ENCODE measurements around the gene RAB13.

RAB13 gene

DNA sequence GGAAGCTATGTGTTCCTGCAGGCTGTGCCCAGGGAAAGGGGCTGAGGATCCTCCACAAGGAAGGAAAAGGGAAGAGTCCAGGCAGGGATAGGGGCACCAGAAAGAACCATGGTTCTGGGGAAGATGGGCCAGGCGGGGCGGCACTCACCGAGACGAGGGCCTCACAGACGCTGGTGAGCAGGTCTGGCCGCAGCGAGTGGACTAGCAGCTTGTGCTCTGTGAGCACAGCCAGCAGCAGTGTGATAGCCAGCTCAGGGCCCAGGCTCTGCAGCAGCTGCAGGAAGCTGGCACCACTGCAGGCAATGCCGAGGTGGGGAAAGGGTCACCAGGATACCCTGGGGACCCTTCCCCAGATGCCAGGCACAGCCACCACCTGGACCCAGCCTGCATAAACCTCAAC, 45.4 kb downstream of the RAB13 start:
- Histone ChIP-seq H2BK15ac (replicated peaks; ENCODE audit: low read depth) (no peak overlapping the region), H3K27ac (ENCODE audit: low read depth, low read length) (no peak overlapping the region), H3K23ac (ENCODE audit: low read length) (no peak overlapping the region), H4K8ac (ENCODE audit: low read depth, low read length) (no peak overlapping the region), H3K56ac (ENCODE audit: low read length) (no peak overlapping the region), H3K4me2 (ENCODE audit: low read length) (no peak overlapping the region), H3K79me2 (ENCODE audit: control insufficient read depth, insufficient read depth, low read length) (peaks cover 8% of the 10 kb centered on the region), H3K4ac (ENCODE audit: low read depth, low read length) (no peak overlapping the region), H3K9ac (ENCODE audit: low read length) (no peak overlapping the region), H4K5ac (ENCODE audit: low read length) (no peak overlapping the region), H3K18ac (ENCODE audit: low read length) (no peak overlapping the region), H3K36me3 (ENCODE audit: control insufficient read depth, insufficient read depth, low read length) (peaks cover 15% of the 10 kb centered on the region), H2AK5ac (ENCODE audit: low read length) (no peak overlapping the region), H3K4me1 (ENCODE audit: control insufficient read depth, low read depth, low read length) (no peaks in the 10 kb centered on the region), H2BK5ac (ENCODE audit: low read length) (no peak overlapping the region), H3K27me3 (ENCODE audit: insufficient read depth, low read length, poor library complexity) (no peaks in the 10 kb centered on the region), H2BK120ac (ENCODE audit: low read depth, low read length) (no peak overlapping the region), H3K79me1 (ENCODE audit: low read length) (peaks cover 14% of the 10 kb centered on the region), H3K4me3 (ENCODE audit: low read length) (no peak overlapping the region)
- DNase-seq, result no peak
- WGBS (ENCODE audit: extremely low coverage, insufficient coverage, low lambda C conversion rate), result no CpG with 5 or more reads among the region's 8 CpGs

DNA sequence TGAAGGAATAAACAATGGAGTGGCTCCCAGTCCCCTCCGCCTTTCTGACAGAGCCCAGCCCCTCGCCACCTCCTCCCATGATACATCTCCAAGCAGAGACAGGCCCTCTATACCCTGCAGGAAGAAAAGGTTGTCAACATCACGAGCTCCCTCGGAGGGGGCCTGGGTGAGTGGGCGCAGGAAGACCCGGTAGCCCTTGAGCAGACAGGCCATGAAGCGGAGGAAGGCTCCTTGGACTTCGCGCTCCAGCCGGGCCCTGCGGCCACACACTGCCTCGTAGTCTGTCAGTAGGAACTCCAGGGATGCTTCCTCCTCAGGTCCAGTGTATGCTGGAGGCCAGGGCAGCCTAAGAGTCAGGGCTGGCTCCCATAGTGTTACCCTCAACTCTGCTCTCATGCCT, 46.7 kb downstream of the RAB13 start:
- H3K27ac ChIP-seq (ENCODE audit: low read depth, low read length), result no peak overlapping the region
- H4K5ac ChIP-seq (ENCODE audit: low read length), result no peak overlapping the region
- peaks cover 4% of the 10 kb centered on the region for H3K79me1 ChIP-seq (ENCODE audit: low read length)
- no peak overlapping the region for H3K23ac ChIP-seq (ENCODE audit: low read length)
- H4K8ac ChIP-seq (ENCODE audit: low read depth, low read length), result no peak overlapping the region
- no peaks in the 10 kb centered on the region for H3K4me1 ChIP-seq (ENCODE audit: control insufficient read depth, low read depth, low read length)
- H2BK120ac ChIP-seq (ENCODE audit: low read depth, low read length), result no peak overlapping the region
- no CpG with 5 or more reads among the region's 12 CpGs for WGBS (ENCODE audit: extremely low coverage, insufficient coverage, low lambda C conversion rate)
- H3K56ac ChIP-seq (ENCODE audit: low read length), result no peak overlapping the region
- H2AK5ac ChIP-seq (ENCODE audit: low read length), result no peak overlapping the region
- H3K9ac ChIP-seq (ENCODE audit: low read length), result no peak overlapping the region
- H2BK5ac ChIP-seq (ENCODE audit: low read length), result no peak overlapping the region
- no peak overlapping the region for H3K18ac ChIP-seq (ENCODE audit: low read length)
- no peak for DNase-seq
- H3K27me3 ChIP-seq (ENCODE audit: insufficient read depth, low read length, poor library complexity), result no peaks in the 10 kb centered on the region
- H3K36me3 ChIP-seq (ENCODE audit: control insufficient read depth, insufficient read depth, low read length), result peaks cover 18% of the 10 kb centered on the region
- no peaks in the 10 kb centered on the region for H3K79me2 ChIP-seq (ENCODE audit: control insufficient read depth, insufficient read depth, low read length)
- H3K4ac ChIP-seq (ENCODE audit: low read depth, low read length), result no peak overlapping the region
- no peak overlapping the region for H3K4me3 ChIP-seq (ENCODE audit: low read length)
- no peak overlapping the region for H3K4me2 ChIP-seq (ENCODE audit: low read length)
- no peak overlapping the region for H2BK15ac ChIP-seq (replicated peaks; ENCODE audit: low read depth)

GRCh38 chr1:153938996-153939395, 47.1 kb downstream of the RAB13 start:
- Histone ChIP-seq H3K4me3 (ENCODE audit: low read length) (no peak overlapping the region), H2BK15ac (replicated peaks; ENCODE audit: low read depth) (no peak overlapping the region), H3K9ac (ENCODE audit: low read length) (no peak overlapping the region), H4K5ac (ENCODE audit: low read length) (no peak overlapping the region), H3K4ac (ENCODE audit: low read depth, low read length) (no peak overlapping the region), H2AK5ac (ENCODE audit: low read length) (no peak overlapping the region), H3K79me1 (ENCODE audit: low read length) (peaks cover under 1% of the 10 kb centered on the region), H3K56ac (ENCODE audit: low read length) (no peak overlapping the region), H4K8ac (ENCODE audit: low read depth, low read length) (no peak overlapping the region), H3K36me3 (ENCODE audit: control insufficient read depth, insufficient read depth, low read length) (peaks cover 18% of the 10 kb centered on the region), H2BK120ac (ENCODE audit: low read depth, low read length) (no peak overlapping the region), H3K4me1 (ENCODE audit: control insufficient read depth, low read depth, low read length) (no peaks in the 10 kb centered on the region), H2BK5ac (ENCODE audit: low read length) (no peak overlapping the region), H3K23ac (ENCODE audit: low read length) (no peak overlapping the region), H3K4me2 (ENCODE audit: low read length) (no peak overlapping the region), H3K27ac (ENCODE audit: low read depth, low read length) (no peak overlapping the region), H3K18ac (ENCODE audit: low read length) (no peak overlapping the region), H3K79me2 (ENCODE audit: control insufficient read depth, insufficient read depth, low read length) (no peaks in the 10 kb centered on the region), H3K27me3 (ENCODE audit: insufficient read depth, low read length, poor library complexity) (no peaks in the 10 kb centered on the region)
- no peak for DNase-seq
- no CpG with 5 or more reads among the region's 3 CpGs for WGBS (ENCODE audit: extremely low coverage, insufficient coverage, low lambda C conversion rate)

DNA sequence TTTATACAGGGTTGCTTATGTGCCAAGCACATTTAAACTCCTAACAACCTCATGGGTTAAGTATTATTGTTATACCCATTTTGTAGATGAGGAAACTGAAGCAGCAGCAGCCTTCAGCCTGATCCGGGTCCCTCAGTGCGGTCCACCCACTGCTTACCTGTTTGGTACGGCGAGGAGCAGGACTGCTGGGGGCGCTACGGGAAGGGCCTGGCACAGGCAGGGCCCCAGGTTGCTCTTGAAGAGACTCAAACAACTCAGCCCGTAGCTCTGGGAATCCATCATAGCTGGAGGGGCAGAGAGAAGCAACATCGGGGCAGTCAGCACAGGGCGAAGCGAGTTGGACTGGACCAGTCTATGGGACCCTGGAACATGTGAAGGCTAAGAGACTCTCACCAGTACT, 48.8 kb downstream of the RAB13 start:
- Histone ChIP-seq H3K36me3 (ENCODE audit: control insufficient read depth, insufficient read depth, low read length) (peaks cover 18% of the 10 kb centered on the region), H4K5ac (ENCODE audit: low read length) (no peak overlapping the region), H2BK15ac (replicated peaks; ENCODE audit: low read depth) (no peak overlapping the region), H3K23ac (ENCODE audit: low read length) (no peak overlapping the region), H3K27ac (ENCODE audit: low read depth, low read length) (no peak overlapping the region), H3K27me3 (ENCODE audit: insufficient read depth, low read length, poor library complexity) (no peaks in the 10 kb centered on the region), H3K4ac (ENCODE audit: low read depth, low read length) (no peak overlapping the region), H2AK5ac (ENCODE audit: low read length) (no peak overlapping the region), H2BK5ac (ENCODE audit: low read length) (no peak overlapping the region), H3K9ac (ENCODE audit: low read length) (no peak overlapping the region), H4K8ac (ENCODE audit: low read depth, low read length) (no peak overlapping the region), H3K4me3 (ENCODE audit: low read length) (no peak overlapping the region), H2BK120ac (ENCODE audit: low read depth, low read length) (no peak overlapping the region), H3K79me2 (ENCODE audit: control insufficient read depth, insufficient read depth, low read length) (no peaks in the 10 kb centered on the region), H3K4me1 (ENCODE audit: control insufficient read depth, low read depth, low read length) (no peaks in the 10 kb centered on the region), H3K56ac (ENCODE audit: low read length) (no peak overlapping the region), H3K79me1 (ENCODE audit: low read length) (no peaks in the 10 kb centered on the region), H3K18ac (ENCODE audit: low read length) (no peak overlapping the region), H3K4me2 (ENCODE audit: low read length) (no peak overlapping the region)
- no CpG with 5 or more reads among the region's 10 CpGs for WGBS (ENCODE audit: extremely low coverage, insufficient coverage, low lambda C conversion rate)
- no peak for DNase-seq

- H3K4me1 ChIP-seq (ENCODE audit: control insufficient read depth, low read depth, low read length), result no peaks in the 10 kb centered on the region
- no peak overlapping the region for H2BK15ac ChIP-seq (replicated peaks; ENCODE audit: low read depth)
- no peak overlapping the region for H3K4me2 ChIP-seq (ENCODE audit: low read length)
- H2AK5ac ChIP-seq (ENCODE audit: low read length), result no peak overlapping the region
- no peak overlapping the region for H3K4me3 ChIP-seq (ENCODE audit: low read length)
- no peaks in the 10 kb centered on the region for H3K27me3 ChIP-seq (ENCODE audit: insufficient read depth, low read length, poor library complexity)
- H3K18ac ChIP-seq (ENCODE audit: low read length), result no peak overlapping the region
- H3K4ac ChIP-seq (ENCODE audit: low read depth, low read length), result no peak overlapping the region
- H4K5ac ChIP-seq (ENCODE audit: low read length), result no peak overlapping the region
- H3K9ac ChIP-seq (ENCODE audit: low read length), result no peak overlapping the region
- H3K27ac ChIP-seq (ENCODE audit: low read depth, low read length), result no peak overlapping the region
- no peaks in the 10 kb centered on the region for H3K79me1 ChIP-seq (ENCODE audit: low read length)
- H2BK120ac ChIP-seq (ENCODE audit: low read depth, low read length), result no peak overlapping the region
- H3K23ac ChIP-seq (ENCODE audit: low read length), result no peak overlapping the region
- no peak overlapping the region for H2BK5ac ChIP-seq (ENCODE audit: low read length)
- no peaks in the 10 kb centered on the region for H3K79me2 ChIP-seq (ENCODE audit: control insufficient read depth, insufficient read depth, low read length)
- no peak overlapping the region for H3K56ac ChIP-seq (ENCODE audit: low read length)
- peaks cover 18% of the 10 kb centered on the region for H3K36me3 ChIP-seq (ENCODE audit: control insufficient read depth, insufficient read depth, low read length)
- WGBS (ENCODE audit: extremely low coverage, insufficient coverage, low lambda C conversion rate), result no CpG with 5 or more reads among the region's 12 CpGs
- H4K8ac ChIP-seq (ENCODE audit: low read depth, low read length), result no peak overlapping the region
- no peak for DNase-seq
Observed at GRCh38 chr1:153936011-153936802, 49.9 kb downstream of the RAB13 start.

- Histone ChIP-seq H4K5ac (ENCODE audit: low read length) (no peak overlapping the region), H3K4ac (ENCODE audit: low read depth, low read length) (no peak overlapping the region), H3K18ac (ENCODE audit: low read length) (no peak overlapping the region), H2AK5ac (ENCODE audit: low read length) (no peak overlapping the region), H2BK5ac (ENCODE audit: low read length) (no peak overlapping the region), H3K4me3 (ENCODE audit: low read length) (no peak overlapping the region), H4K8ac (ENCODE audit: low read depth, low read length) (no peak overlapping the region), H3K4me2 (ENCODE audit: low read length) (no peak overlapping the region), H3K36me3 (ENCODE audit: control insufficient read depth, insufficient read depth, low read length) (peaks cover 18% of the 10 kb centered on the region), H3K27me3 (ENCODE audit: insufficient read depth, low read length, poor library complexity) (no peaks in the 10 kb centered on the region), H3K9ac (ENCODE audit: low read length) (no peak overlapping the region), H3K23ac (ENCODE audit: low read length) (no peak overlapping the region), H3K79me1 (ENCODE audit: low read length) (no peaks in the 10 kb centered on the region), H3K4me1 (ENCODE audit: control insufficient read depth, low read depth, low read length) (no peaks in the 10 kb centered on the region), H3K79me2 (ENCODE audit: control insufficient read depth, insufficient read depth, low read length) (no peaks in the 10 kb centered on the region), H2BK15ac (replicated peaks; ENCODE audit: low read depth) (no peak overlapping the region), H2BK120ac (ENCODE audit: low read depth, low read length) (no peak overlapping the region), H3K56ac (ENCODE audit: low read length) (no peak overlapping the region), H3K27ac (ENCODE audit: low read depth, low read length) (no peak overlapping the region)
- DNase-seq, result no peak
- WGBS (ENCODE audit: extremely low coverage, insufficient coverage, low lambda C conversion rate), result no CpG with 5 or more reads among the region's 9 CpGs
Observed at GRCh38 chr1:153934746-153935145, 51.4 kb downstream of the RAB13 start.
